Measurements from ENCODE around the gene SPACA1.

DNA sequence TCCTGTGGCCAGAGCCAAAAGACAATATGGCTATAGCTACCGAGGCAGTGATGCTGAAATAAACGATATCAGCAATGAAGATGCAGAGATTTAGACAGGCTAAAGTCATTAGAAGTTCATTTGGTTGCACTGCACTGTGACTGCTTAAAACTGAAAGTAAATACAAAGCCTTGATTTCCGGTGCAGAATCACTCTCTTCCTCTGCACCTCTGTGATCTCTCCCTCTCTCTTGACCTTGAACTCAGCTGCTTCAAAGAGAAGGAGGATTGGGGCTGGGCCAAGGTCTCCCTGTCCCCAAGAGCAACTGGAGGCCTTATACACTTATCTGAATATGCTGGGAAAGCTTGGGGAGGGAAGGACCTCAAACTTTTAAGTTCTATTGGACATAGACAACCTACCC, 34.6 kb upstream of the SPACA1 start:
- no peak for TF ChIP-seq ZNF324 (tag by site-specific recombination; IDR thresholded peaks at IDR 0.05)
- TF ChIP-seq, protein P1, sequence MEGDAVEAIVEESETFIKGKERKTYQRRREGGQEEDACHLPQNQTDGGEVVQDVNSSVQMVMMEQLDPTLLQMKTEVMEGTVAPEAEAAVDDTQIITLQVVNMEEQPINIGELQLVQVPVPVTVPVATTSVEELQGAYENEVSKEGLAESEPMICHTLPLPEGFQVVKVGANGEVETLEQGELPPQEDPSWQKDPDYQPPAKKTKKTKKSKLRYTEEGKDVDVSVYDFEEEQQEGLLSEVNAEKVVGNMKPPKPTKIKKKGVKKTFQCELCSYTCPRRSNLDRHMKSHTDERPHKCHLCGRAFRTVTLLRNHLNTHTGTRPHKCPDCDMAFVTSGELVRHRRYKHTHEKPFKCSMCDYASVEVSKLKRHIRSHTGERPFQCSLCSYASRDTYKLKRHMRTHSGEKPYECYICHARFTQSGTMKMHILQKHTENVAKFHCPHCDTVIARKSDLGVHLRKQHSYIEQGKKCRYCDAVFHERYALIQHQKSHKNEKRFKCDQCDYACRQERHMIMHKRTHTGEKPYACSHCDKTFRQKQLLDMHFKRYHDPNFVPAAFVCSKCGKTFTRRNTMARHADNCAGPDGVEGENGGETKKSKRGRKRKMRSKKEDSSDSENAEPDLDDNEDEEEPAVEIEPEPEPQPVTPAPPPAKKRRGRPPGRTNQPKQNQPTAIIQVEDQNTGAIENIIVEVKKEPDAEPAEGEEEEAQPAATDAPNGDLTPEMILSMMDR (tag by site-specific recombination; IDR thresholded peaks at IDR 0.05): no peak
- TF ChIP-seq ZNF26 (tag by site-specific recombination; IDR thresholded peaks at IDR 0.05): no peak

Data from HEK293 (cell line).